ENCODE data around the gene LILRA5.

The LILRA5 gene

DNA sequence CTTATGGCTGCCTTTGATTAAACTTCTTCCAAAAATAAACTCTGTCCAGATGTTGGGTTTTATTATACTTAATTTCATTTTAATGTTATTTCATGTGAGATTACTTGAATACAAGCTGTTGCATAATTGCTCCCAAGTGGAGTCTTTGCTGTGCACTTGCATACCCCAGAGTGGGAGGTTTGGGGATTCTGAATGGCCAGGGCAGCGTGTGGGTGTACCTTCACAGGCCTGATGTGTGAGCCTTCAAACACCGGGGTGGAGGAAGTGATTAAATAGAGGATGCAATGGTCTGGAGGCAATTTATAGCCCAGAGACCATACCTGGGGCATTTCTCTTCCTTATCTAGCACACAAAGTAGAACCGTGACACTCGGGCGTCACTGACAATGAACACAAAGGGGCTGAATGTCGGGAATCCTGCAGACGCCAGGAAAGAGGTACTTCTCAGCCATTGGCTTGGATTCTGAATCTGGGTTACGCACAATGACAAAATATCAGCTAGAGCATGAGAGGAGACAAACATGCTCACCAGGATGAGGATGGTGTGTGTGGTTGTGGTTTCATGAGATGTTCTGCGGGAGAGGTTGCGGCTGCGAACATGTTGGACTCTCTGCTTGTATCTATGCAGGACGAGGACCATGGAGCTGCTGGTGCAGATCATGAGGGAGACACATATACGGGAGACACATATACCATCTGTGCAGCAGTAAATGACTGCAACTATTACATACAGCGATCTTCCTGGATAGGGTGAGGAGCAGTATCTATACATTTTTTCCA lies 7.1 kb upstream of the LILRA5 start:
- TF ChIP-seq, protein P1, sequence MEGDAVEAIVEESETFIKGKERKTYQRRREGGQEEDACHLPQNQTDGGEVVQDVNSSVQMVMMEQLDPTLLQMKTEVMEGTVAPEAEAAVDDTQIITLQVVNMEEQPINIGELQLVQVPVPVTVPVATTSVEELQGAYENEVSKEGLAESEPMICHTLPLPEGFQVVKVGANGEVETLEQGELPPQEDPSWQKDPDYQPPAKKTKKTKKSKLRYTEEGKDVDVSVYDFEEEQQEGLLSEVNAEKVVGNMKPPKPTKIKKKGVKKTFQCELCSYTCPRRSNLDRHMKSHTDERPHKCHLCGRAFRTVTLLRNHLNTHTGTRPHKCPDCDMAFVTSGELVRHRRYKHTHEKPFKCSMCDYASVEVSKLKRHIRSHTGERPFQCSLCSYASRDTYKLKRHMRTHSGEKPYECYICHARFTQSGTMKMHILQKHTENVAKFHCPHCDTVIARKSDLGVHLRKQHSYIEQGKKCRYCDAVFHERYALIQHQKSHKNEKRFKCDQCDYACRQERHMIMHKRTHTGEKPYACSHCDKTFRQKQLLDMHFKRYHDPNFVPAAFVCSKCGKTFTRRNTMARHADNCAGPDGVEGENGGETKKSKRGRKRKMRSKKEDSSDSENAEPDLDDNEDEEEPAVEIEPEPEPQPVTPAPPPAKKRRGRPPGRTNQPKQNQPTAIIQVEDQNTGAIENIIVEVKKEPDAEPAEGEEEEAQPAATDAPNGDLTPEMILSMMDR (IDR thresholded peaks at IDR 0.05; ENCODE audit: insufficient read depth, low read depth, low read length, missing control alignments), result no peak
- no peak overlapping the region for H3K4me3 ChIP-seq (ENCODE audit: low read depth, low read length)
- DNase-seq (ENCODE audit: low read depth), result no peak

DNA sequence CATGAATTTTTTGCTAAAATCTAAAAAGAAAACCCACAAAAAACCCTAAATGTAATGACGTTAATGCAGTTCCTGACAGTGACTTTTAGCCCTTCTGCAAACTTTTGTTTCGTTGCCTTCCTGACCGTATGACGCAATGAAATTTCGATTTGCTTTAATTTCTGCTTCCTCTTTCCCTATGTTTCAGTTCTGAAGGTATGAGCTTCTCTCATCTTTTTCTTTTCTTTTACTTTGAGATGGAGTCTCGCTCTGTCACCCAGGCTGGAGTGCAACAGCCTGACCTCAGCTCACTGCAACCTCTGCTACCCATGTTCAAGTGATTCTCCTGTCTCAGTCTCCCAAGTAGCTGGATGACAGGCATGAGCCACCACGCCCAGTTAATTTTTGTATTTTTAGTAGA lies 6.1 kb upstream of the LILRA5 start:
- TF ChIP-seq, protein P1 (IDR thresholded peaks at IDR 0.05; ENCODE audit: insufficient read depth, low read depth, low read length, missing control alignments), result no peak
- no peak for DNase-seq (ENCODE audit: low read depth)
- H3K4me3 ChIP-seq (ENCODE audit: low read depth, low read length), result no peak overlapping the region

DNA sequence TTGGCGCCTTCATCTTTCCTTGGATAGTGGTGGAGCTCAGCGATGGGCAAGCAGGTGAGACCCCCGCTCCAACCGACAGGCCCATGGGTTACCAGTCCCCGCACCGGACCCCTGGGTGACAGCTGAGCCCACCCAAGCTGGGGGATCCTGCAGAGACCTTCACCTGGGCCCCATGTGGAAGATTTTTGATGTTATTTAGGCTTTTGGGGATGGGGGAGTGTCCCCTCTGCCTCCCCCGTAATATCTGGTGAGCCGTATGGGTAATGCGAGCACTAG lies 4.9 kb upstream of the LILRA5 start:
- TF ChIP-seq, protein P1 (IDR thresholded peaks at IDR 0.05; ENCODE audit: insufficient read depth, low read depth, low read length, missing control alignments), result no peak
- H3K4me3 ChIP-seq (ENCODE audit: low read depth, low read length), result no peak overlapping the region
- no peak for DNase-seq (ENCODE audit: low read depth)

DNA sequence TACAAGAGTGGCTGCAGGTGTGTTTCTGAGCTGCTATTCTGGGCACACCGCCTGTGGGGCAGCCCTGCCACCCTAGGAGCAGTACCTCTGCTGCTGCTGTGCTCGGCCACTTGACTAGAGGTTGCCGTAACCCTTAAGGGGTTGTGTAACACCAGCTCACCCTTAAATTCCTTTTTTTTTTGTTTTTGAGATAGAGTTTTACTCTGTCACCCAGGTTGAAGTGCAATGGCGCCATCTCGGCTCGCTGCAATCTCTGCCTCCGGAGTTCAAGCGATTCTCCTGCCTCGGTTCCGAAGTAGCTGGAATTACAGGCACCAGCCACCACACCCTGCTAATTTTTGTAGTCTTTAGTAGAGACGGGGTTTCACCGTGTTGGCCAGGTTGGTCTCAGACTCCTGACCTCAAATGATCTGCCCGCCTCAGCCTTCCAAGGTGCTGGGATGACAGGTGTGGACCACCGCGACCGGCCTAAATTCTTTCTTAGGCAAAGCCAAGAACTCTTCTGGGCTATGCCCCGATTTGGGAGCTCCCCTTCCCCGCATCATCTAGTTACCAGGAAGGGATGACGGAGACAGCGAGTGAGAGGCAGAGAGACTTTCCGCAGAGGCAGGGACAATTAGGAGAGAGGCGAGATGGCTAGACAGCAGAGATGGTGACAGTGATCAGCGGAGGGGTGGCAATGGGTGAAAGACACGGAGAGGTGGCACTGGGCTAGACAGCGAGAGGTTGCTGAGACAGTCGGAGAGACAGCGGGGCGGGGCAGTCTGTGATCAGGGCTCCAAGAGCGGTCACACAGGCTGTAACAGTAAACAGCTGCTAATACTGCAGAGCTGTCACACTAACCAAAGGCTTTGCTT lies 4.4 kb upstream of the LILRA5 start:
- TF ChIP-seq, protein P1 (IDR thresholded peaks at IDR 0.05; ENCODE audit: insufficient read depth, low read depth, low read length, missing control alignments), result no peak
- DNase-seq (ENCODE audit: low read depth), result no peak
- H3K4me3 ChIP-seq (ENCODE audit: low read depth, low read length), result no peak overlapping the region

DNA sequence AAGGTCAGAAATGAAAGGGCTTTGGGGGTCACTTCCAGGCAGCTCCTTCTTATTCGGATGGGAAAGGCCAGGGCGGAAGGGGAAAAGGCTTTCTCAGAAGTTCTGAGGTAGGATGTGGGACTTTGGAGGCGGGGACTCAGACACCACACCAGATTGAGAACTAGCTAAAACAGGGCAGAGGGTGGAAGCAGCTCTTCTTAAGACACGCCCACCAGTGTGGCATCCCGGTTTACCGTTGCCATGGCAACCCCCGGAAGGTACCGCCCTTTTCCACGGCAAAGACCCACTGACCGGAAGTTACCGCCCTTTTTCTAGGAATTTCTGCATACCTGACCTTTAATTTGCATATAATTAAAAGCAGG lies 3.8 kb upstream of the LILRA5 start:
- TF ChIP-seq, protein P1 (IDR thresholded peaks at IDR 0.05; ENCODE audit: insufficient read depth, low read depth, low read length, missing control alignments), result no peak
- no peak overlapping the region for H3K4me3 ChIP-seq (ENCODE audit: low read depth, low read length)
- no peak for DNase-seq (ENCODE audit: low read depth)

DNA sequence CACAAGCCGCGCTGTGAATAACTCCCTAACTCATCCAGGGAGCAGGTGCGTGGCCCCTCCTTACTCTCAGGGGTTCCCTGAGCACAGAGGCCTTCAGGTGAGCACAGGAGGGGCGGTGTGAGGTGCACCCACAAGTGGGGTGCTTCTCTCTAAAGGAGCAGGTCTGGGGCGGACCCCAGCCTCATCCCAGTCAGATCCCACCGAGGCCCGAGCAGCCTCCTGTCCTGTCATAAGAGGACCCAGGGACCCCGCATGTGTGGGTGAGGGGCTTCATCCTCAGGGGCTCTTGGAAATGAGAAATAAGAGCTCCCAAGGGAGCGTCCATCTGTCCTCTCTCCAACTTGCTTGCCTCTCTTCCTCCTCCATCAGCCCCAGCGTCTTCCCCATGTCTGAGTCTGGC lies 3.0 kb upstream of the LILRA5 start:
- no peak for DNase-seq (ENCODE audit: low read depth)
- no peak overlapping the region for H3K4me3 ChIP-seq (ENCODE audit: low read depth, low read length)
- TF ChIP-seq, protein P1 (IDR thresholded peaks at IDR 0.05; ENCODE audit: insufficient read depth, low read depth, low read length, missing control alignments), result no peak
